B cell (primary cell): ENCODE data around the gene CYRIA. TPM values are rescaled to one million over a fixed set of nuclear protein-coding genes. Genes with fewer than 3 reads are reported as not detected.

Experiments
- ATAC-seq: fragments of 200-7000 bp; cut with Tn5 transposase; one replicate; pipeline ENCODE4 v1.10.0; 2021; ENCODE audit warnings: low read depth, mild to moderate bottlenecking, moderate number of reproducible peaks, moderate library complexity
- CTCF ChIA-PET: fragments of 350-600 bp; sonication (Branson Sonifier 250); formaldehyde crosslinking; loops from one replicate; lab custom pipeline; 2021; ENCODE audit warnings: antibody characterized with exemption, inconsistent platforms; lab: Charles Lee
- POLR2A ChIA-PET: fragments of 350-600 bp; sonication (Branson Sonifier 250); formaldehyde crosslinking; loops from one replicate; lab custom pipeline; 2021; ENCODE audit warnings: antibody characterized with exemption; lab: Charles Lee
- DNase-seq: peaks from one replicate; pipeline ENCODE4 v3.0.0; 2013
- H2AFZ ChIP-seq: 2 replicates; pipeline ENCODE4 v1.6.1; 2012; ENCODE audit warnings: mild to moderate bottlenecking, low read depth, low read length; ENCODE audit not compliant: insufficient read depth, poor library complexity, severe bottlenecking
- H3K27ac ChIP-seq, 2 donors: 1 replicate in 1 of 2; 2 replicates in 1 of 2; pipeline ENCODE4 v1.5.1; 2012 to 2013; ENCODE audit warnings: low read length in 2 of 2, mild to moderate bottlenecking in 2 of 2, moderate library complexity in 1 of 2
- H3K27me3 ChIP-seq, 4 experiments: fragments of 200-600 bp in 1 of 4; sonication (generic) in 1 of 4; replicated peaks in 1 of 4; 1 replicate in 2 of 4; 2 replicates in 2 of 4; pipeline versions ENCODE4 v1.6.1 to v1.7.0; 2013 to 2016; ENCODE audit warnings: low read length in 3 of 4, mild to moderate bottlenecking in 2 of 4, mixed read lengths in 1 of 4, moderate library complexity in 1 of 4; ENCODE audit not compliant: insufficient read depth in 4 of 4, control insufficient read depth in 3 of 4; ENCODE audit errors: control extremely low read depth in 1 of 4
- H3K36me3 ChIP-seq, 2 experiments: replicated peaks in 1 of 2; 1 replicate in 1 of 2; 2 replicates in 1 of 2; pipeline versions ENCODE4 v1.6.1 to v1.7.1; 2013; ENCODE audit warnings: low read length in 1 of 2; ENCODE audit not compliant: insufficient read depth in 2 of 2, control insufficient read depth in 1 of 2; ENCODE audit errors: control extremely low read depth in 1 of 2, extremely low read depth in 1 of 2
- H3K4me1 ChIP-seq, 2 donors: fragments of 200-600 bp in 1 of 2; sonication (generic) in 1 of 2; 1 replicate in 1 of 2; 2 replicates in 1 of 2; pipeline versions ENCODE4 v1.5.1 to v1.6.1; 2013 to 2017; ENCODE audit warnings: low read length in 2 of 2; ENCODE audit not compliant: control insufficient read depth in 2 of 2, insufficient read depth in 2 of 2
- H3K4me2 ChIP-seq: replicated peaks from 2 replicates; pipeline ENCODE3; 2012; ENCODE audit warnings: mild to moderate bottlenecking, low read depth, low read length; ENCODE audit not compliant: poor library complexity, severe bottlenecking
- H3K4me3 ChIP-seq, 5 experiments: fragments of 200-600 bp in 1 of 5; sonication (generic) in 1 of 5; 1 replicate in 3 of 5; 2 replicates in 2 of 5; pipeline versions ENCODE4 v1.5.1 to v1.7.0; 2011 to 2016; ENCODE audit warnings: low read length in 4 of 5, mild to moderate bottlenecking in 4 of 5, low read depth in 2 of 5, control low read depth in 1 of 5, moderate library complexity in 1 of 5; ENCODE audit not compliant: insufficient read depth in 1 of 5; ENCODE audit errors: control extremely low read depth in 1 of 5, extremely low read depth in 1 of 5
- H3K79me2 ChIP-seq: fragments of 200-600 bp; sonication (generic); one replicate; pipeline ENCODE4 v1.6.0; 2016; ENCODE audit warnings: low read length; ENCODE audit not compliant: control insufficient read depth, insufficient read depth
- H3K9ac ChIP-seq: fragments of 200-600 bp; sonication (generic); 2 replicates; pipeline ENCODE4 v1.6.1; 2017; ENCODE audit warnings: mild to moderate bottlenecking, low read length, moderate library complexity
- H3K9me3 ChIP-seq, 3 donors: one replicate each; pipeline versions ENCODE4 v1.6.1 to v1.7.1; 2013; ENCODE audit warnings: low read length in 2 of 3; ENCODE audit not compliant: control insufficient read depth in 2 of 3, insufficient read depth in 1 of 3; ENCODE audit errors: control extremely low read depth in 1 of 3
- H4K20me1 ChIP-seq: 2 replicates; pipeline ENCODE4 v1.6.0; 2012; ENCODE audit warnings: mild to moderate bottlenecking, low read length; ENCODE audit not compliant: insufficient read depth, control insufficient read depth, poor library complexity, severe bottlenecking
- H3K27ac Mint-ChIP-seq: one replicate; pipeline ENCODE4 v1.8.0; 2021; ENCODE audit warnings: mixed read lengths
- H3K27me3 Mint-ChIP-seq: one replicate; pipeline ENCODE4 v1.8.0; 2021; ENCODE audit warnings: mixed read lengths
- H3K4me1 Mint-ChIP-seq: one replicate; pipeline ENCODE4 v1.8.0; 2021; ENCODE audit warnings: mixed read lengths
- H3K4me3 Mint-ChIP-seq: one replicate; pipeline ENCODE4 v1.8.0; 2021; ENCODE audit warnings: mixed read lengths
- H3K9me3 Mint-ChIP-seq: one replicate; pipeline ENCODE4 v1.8.0; 2022; ENCODE audit warnings: mixed read lengths; ENCODE audit not compliant: insufficient read depth
- EZH2 ChIP-seq: IDR thresholded peaks from 2 replicates; pipeline ENCODE4 v1.6.1; 2012; ENCODE audit warnings: borderline replicate concordance, low read depth, mild to moderate bottlenecking, moderate library complexity, low read length; ENCODE audit not compliant: insufficient read depth, poor library complexity, severe bottlenecking
- WGBS: methylation state at CpG from one replicate; pipeline ENCODE4 v1.1.5; 2013; ENCODE audit warnings: missing lambda C conversion rate; ENCODE audit not compliant: insufficient coverage; 5-methylcytosine and 5-hydroxymethylcytosine counted together
- intact Hi-C: fragments of 100-400 bp; cut with micrococcal nuclease; formaldehyde crosslinking; loops from one replicate; pipeline ENCODE4 v1.10.0; 2022
- polyA plus RNA-seq: library from polyadenylated mRNA; depleted of rRNA; stranded (reverse); fragments of >200 nt; gene quantifications from 2 replicates; pipeline ENCODE4 v1.2.3, GENCODE V29; 2012
- total RNA-seq, 2 donors: library from RNA; stranded (reverse); fragments of 120-200 nt in 1 of 2; gene quantifications; 1 replicate in 1 of 2; 2 replicates in 1 of 2; pipeline versions ENCODE4 v1.2.3 to v1.2.4, GENCODE V29; 2013 to 2022
- TF ChIP-seq, protein P1 (sequence below): fragments of 200-600 bp; IDR thresholded peaks from one replicate; pipeline ENCODE4 v1.8.0; 2022; ENCODE audit warnings: antibody characterized with exemption, mild to moderate bottlenecking

CYRIA gene
- total and polyA plus RNA-seq, 2 donors (not counting 1 experiment from before 2014, with no cell fraction given) = 16.8 to 58.8 TPM

DNA sequence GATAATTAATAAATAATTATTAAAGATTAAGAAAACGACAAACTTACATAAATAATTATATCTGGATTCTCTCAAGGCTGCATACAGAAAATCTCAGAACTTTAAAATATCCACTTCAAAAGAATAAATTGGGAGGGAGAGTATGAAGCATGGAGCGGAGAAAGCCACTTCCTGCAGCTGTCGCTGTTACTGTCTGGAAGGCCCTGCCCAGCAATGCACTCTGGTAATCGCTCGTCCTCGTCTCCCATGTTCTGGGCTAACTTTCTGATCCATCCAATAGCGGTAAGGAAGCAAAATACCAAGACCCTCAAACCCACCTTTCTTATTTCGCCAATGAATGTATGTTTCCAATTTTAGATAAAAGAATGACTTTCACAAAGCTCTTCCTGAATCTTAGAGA, 26.7 kb downstream of the CYRIA start:
- peaks cover 97% of the 10 kb centered on the region for H3K79me2 ChIP-seq
- peak overlapping the region; percentile 36 for H3K9ac ChIP-seq
- no peaks in the 10 kb centered on the region for H3K27me3 Mint-ChIP-seq
- DNase-seq (no peak), ATAC-seq (peak; percentile 45)
- H2AFZ ChIP-seq = no peak overlapping the region
- peak overlapping the region; percentile 35 for H3K27ac Mint-ChIP-seq
- H3K4me1 Mint-ChIP-seq = peaks cover 93% of the 10 kb centered on the region
- peak overlapping the region; percentile 21 for H3K4me3 Mint-ChIP-seq
- 0% methylated on average over 4 of the region's 8 CpGs for WGBS
- no peak overlapping the region for H3K4me3 ChIP-seq
- peaks cover 0 to 13% (median 5%) of the 10 kb centered on the region in 3 donors for H3K9me3 ChIP-seq
- H3K27ac ChIP-seq = peak overlapping the region in 1 of 2 donors; percentile 52
- peak overlapping the region; percentile 42 for H3K4me2 ChIP-seq
- ChIA-PET POLR2A (no interaction called here), CTCF (interaction anchor here (1.0 to 1.6 kb wide), 6 partner anchors 8 to 118 kb away, joined by 3 to 7 read pairs (median 4); no protein-coding TSS in a partner anchor)
- TF ChIP-seq, protein P1, sequence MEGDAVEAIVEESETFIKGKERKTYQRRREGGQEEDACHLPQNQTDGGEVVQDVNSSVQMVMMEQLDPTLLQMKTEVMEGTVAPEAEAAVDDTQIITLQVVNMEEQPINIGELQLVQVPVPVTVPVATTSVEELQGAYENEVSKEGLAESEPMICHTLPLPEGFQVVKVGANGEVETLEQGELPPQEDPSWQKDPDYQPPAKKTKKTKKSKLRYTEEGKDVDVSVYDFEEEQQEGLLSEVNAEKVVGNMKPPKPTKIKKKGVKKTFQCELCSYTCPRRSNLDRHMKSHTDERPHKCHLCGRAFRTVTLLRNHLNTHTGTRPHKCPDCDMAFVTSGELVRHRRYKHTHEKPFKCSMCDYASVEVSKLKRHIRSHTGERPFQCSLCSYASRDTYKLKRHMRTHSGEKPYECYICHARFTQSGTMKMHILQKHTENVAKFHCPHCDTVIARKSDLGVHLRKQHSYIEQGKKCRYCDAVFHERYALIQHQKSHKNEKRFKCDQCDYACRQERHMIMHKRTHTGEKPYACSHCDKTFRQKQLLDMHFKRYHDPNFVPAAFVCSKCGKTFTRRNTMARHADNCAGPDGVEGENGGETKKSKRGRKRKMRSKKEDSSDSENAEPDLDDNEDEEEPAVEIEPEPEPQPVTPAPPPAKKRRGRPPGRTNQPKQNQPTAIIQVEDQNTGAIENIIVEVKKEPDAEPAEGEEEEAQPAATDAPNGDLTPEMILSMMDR = no peak
- no peak for TF ChIP-seq EZH2
- H3K9me3 Mint-ChIP-seq = no peaks in the 10 kb centered on the region
- H3K4me1 ChIP-seq = peaks cover 16 to 50% of the 10 kb centered on the region in 2 donors
- intact Hi-C loops = loop anchor here (2.0 kb wide), 1 partner anchor 14 kb away; no protein-coding TSS in a partner anchor
- peaks cover 43% of the 10 kb centered on the region for H4K20me1 ChIP-seq
- H3K27me3 ChIP-seq = no peaks in the 10 kb centered on the region
- H3K36me3 ChIP-seq = peaks cover 0 to 30% of the 10 kb centered on the region in 2 experiments

DNA sequence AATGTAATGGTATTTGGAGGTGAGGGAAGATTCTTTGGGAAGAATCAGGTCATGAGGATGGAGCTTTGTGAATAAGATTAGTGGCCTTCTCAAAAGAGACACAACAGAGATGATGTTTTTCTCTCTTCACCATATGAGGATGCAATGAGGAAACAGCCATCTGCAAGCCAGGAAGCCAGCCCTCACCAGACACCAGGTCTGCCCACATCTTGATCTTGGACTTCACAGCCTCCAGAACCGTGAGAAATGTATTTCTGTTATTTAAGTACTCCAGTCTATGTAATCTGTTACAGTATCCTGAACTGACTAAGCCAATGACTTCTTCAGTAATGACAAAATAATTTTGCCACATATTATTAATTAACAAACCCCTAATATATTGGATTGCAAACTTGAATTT, 28.3 kb downstream of the CYRIA start:
- POLR2A ChIA-PET = interaction anchor here (0.8 kb wide), 1 partner anchor 8 kb away, joined by 5 read pairs; no protein-coding TSS in a partner anchor
- H3K4me1 ChIP-seq = peaks cover 21 to 67% of the 10 kb centered on the region in 2 donors
- H2AFZ ChIP-seq = no peak overlapping the region
- H3K4me1 Mint-ChIP-seq = peaks cover 93% of the 10 kb centered on the region
- no peaks in the 10 kb centered on the region for H3K27me3 ChIP-seq
- H3K36me3 ChIP-seq = peaks cover 0 to 23% of the 10 kb centered on the region in 2 experiments
- H3K27me3 Mint-ChIP-seq = no peaks in the 10 kb centered on the region
- H3K4me2 ChIP-seq = no peak overlapping the region
- no peak overlapping the region for H3K27ac ChIP-seq
- no peak for DNase-seq
- no peak for TF ChIP-seq EZH2
- TF ChIP-seq, protein P1 = no peak
- peak overlapping the region; percentile 2 for H3K27ac Mint-ChIP-seq
- no peak overlapping the region for H3K4me3 Mint-ChIP-seq
- peaks cover 98% of the 10 kb centered on the region for H3K79me2 ChIP-seq
- CTCF ChIA-PET = interaction anchor here (1.0 to 2.5 kb wide), 7 partner anchors 7 to 120 kb away, joined by 3 to 14 read pairs (median 4); no protein-coding TSS in a partner anchor
- H3K9me3 Mint-ChIP-seq = no peaks in the 10 kb centered on the region
- peaks cover 34% of the 10 kb centered on the region for H4K20me1 ChIP-seq
- no peak overlapping the region for H3K9ac ChIP-seq
- no peak for ATAC-seq
- H3K9me3 ChIP-seq = peaks cover 0 to 13% (median 5%) of the 10 kb centered on the region in 3 donors
- WGBS = no CpG with 5 or more reads among the region's 1 CpG
- H3K4me3 ChIP-seq = no peak overlapping the region
- intact Hi-C loops = no loop called here
